NCI-H524 (cell line): ENCODE data around the gene DNMT1.
"Not testable (repeated sequence)": the region's sequence is repeated elsewhere in the genome, so short reads cannot be mapped to it uniquely, and the experiment has no call there.

Source experiments
- DNase-seq, 2 experiments: peaks; one replicate each; lab custom pipeline; 2025; lab: John Stamatoyannopoulos, UW

The DNMT1 gene

DNA sequence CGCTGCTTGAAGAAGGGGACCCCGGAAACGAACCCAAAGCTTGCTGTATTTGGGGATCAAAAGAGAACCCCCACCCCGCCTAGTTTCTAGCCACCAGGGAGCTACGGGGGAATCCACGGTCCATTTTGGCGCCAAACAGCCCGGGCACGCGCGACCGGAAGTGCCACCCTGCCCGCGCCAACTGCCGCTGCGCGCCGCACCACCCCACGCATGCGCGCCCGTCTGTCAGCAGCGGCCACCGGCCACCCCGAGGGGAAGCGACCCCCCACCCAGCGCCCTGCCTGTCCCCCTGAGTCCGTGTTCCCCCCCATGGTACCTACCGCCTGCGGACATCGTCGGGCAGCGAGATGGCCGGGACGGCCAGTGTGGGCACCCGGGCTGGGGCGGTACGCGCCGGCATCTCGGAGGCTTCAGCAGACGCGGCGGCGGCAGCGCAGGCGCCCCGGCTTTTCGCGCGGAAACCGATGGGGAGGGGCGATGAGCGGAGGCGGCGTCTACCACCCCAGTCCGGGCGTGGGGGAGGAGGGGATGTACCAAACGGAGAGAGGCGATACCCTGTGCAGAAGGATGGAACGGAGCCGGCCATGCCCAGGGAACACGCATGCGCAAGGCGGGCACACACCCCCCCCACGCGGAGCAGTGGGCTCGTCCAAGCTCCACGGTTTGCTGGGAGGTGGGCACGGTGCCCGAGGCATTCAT lies at the start of gene DNMT1:
Gene DNMT1 (minus strand): TSS at position 454 of the 699 bp plus-strand sequence. CDS start 54 bp downstream, at position 400.
- DNase-seq = peak; percentile 97 to 98

- DNase-seq = no peak
Observed at GRCh38 chr19:10243606-10244005, 48.9 kb upstream of the DNMT1 start.

DNA sequence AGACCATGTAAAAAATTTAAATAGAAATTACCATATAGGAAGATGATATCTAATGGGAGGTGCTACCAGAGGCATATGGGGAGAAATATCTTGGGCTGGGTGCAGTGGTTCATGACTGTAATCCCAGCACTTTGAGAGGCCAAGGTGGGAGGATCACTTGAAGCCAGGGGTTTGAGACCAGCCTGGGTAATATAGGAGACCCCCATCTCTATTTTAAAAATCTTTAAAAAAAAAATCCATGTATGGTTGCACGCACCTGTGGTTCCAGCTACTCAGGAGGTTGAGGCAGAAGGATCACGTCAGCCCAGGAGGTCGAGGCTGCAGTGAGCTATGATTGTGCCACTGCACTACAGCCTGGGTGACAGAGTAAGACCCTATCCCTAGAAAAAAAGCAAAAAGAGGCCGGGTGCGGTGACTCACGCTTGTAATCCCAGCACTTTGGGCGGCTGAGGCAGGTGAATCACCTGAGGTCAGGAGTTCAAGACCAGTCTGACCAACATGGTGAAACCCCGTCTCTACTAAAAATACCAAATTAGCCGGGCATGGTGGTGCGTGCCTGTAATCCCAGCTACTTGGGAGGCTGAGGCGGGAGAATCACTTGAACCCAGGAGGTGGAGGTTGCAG lies 47.2 kb upstream of the DNMT1 start:
- not testable (repeated sequence) for DNase-seq

DNA sequence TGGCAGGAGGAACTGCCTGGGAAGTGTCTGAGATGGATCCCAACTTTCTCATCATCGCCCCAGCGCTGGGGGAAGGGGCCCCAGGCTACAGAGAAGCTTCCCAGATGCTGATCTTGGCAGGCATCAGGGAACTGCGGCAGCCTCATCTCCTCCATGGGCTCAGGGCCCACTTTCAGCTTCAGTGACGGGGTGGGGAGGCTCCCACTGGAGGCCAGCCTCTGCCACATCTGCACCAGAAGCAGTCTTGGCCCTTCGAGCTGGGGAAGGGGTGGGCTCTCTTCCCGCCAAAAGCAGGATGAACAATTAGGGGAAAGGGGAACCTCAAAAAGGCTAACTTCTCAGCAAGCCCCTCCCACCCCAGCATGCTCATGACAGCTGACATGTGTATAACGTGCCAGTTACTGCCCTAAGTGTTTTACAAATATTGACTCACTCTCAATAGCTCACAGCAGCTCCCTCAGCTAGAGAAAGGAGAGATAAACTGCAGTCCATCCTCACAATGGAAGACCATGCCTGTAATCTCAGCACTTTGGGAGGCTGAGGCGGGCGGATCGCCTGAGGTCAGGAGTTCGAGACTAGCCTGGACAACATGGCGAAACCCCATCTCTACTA lies 43.5 kb upstream of the DNMT1 start:
- DNase-seq = no peak

GRCh38 chr19:10237702-10238101 lies 42.9 kb upstream of the DNMT1 start:
- DNase-seq = no peak

DNA sequence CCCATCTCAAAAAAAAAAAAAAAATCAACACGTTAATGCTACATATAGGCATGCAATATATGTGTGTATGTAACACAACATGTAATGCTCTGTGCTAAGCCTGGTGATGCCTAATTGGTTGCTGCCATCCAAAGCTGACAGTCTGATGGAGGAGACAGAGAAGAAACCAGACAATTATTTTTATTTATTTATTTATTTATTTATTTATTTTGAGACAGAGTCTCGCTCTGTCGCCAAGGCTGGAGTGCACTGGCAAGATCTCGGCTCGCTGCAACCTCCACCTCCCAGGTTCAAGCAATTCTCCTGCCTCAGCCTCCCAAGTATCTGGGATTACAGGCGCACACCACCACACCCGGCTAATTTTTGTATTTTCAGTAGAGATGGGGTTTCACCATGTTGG lies 40.7 kb upstream of the DNMT1 start:
- not testable (repeated sequence) for DNase-seq

- no peak for DNase-seq
Observed at GRCh38 chr19:10235003-10235402, 40.2 kb upstream of the DNMT1 start.

DNA sequence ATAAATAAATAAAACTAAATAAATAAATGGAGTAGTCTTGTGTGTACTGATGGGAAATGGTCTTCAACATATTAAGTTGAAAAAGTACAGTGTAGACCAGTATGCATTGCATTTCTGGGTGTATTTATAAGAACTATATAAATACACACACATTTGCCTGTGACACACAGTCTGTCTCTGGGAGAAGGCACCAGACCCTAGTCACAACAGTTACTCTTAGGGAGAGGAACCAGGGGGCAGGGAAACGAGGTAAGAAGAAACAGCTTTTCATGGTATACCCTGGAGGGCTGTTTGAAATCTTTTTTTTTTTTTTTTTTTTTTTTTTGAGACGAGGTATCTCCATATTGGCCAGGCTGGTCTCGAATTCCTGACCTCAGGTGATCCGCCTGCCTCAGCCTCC lies 39.2 kb upstream of the DNMT1 start:
- DNase-seq = no peak

GRCh38 chr19:10231612-10232228 lies 37.0 kb upstream of the DNMT1 start:
- no peak for DNase-seq

DNA sequence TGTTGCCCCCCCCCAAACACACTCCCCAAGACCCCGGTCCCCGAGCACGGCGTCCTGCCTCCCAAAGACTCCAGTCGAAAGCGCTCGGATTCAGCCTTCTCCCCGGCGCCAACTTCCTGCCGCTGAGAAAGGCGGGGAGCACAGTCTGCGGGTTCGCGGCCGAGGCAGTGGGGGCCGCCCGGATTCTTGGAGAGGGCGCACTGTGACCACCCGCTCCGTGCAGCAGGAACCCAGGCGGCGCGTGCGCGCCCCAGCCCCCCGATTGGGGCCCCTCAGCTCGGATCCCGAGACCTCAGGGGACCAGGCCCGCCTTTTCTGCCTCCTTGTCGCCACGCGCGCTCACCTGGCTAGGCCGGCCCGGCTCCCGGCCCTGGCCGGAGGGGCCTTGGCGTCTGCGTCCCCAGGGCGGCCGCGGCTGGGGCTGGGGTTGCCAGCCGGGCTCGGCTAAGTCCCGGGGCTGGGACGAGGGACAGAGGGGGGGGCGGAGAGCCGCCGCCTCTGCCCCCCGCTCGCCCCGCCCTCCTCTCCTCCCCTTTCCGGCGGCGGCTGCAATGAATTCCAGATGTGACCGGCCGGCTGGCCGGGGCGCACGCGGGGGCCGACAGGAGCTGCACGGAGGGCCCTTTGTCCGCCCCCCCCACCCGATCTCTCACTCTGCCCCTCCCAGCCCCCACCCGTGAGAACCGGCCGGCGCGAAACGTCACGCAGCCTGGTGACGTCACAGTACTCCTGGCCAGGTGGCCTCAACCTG lies 36.3 kb upstream of the DNMT1 start, which contains the start of gene S1PR2:
Gene S1PR2 (minus strand): TSS at position 471 of the 751 bp plus-strand sequence. CDS start 6,426 bp downstream, outside the sequence.
- peak; percentile 16 to 42 for DNase-seq

DNA sequence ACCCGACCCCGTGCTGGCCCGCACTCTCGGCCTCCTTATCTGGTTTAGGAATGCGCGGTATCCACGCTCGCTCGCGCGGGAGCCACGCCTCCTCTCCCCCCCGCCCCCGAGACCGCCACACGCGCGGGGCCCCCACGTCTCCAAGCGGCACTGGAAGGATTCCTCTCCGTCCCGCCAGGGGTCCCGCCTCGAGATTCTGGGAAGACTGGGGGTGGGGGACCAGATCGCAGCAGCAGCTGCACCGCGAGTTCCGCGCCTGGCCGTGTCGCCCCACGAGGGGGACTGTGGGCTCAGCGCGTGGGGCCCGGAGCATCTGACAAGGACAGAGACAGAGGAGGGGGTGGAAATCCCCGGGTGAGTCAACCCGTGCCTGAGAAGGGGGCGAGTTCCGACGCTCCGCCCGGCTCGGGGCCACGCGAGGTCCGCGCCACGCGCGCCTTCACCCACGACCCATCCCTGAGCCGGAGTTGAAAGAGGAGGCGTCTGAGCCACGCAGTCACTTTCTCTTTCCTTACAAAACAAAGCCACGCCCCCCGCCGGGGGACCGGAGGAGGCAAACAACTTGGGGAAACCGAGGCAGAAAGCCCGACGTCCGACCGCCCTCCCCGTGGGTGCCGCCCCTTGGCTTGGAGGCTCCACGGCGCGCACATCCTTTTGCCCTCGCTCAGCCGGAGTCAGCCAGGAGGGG lies 35.6 kb upstream of the DNMT1 start:
- DNase-seq = no peak

- peak in 1 of 2 experiments; percentile 40 for DNase-seq
Observed at GRCh38 chr19:10228920-10229319, 34.2 kb upstream of the DNMT1 start.

DNA sequence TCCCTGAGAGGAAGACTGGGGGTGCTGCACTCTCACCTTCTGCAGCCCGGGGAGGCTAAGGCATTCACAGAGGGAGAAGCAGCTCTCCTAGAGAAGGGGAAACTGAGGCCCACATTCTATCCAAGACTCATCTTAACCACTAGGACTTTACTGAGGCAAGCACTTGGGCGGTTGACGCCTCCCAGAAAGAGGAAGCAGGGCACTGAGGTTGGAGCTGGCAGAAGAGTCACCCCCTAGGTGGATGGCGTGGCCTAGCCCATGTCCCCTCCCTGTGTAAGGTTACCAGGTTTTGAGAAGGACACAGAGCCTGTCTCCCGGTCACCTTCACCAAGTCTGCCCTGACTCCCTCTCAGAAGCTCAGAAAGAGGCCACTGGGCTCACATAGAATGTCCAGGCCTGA lies 33.6 kb upstream of the DNMT1 start:
- DNase-seq = no peak

DNA sequence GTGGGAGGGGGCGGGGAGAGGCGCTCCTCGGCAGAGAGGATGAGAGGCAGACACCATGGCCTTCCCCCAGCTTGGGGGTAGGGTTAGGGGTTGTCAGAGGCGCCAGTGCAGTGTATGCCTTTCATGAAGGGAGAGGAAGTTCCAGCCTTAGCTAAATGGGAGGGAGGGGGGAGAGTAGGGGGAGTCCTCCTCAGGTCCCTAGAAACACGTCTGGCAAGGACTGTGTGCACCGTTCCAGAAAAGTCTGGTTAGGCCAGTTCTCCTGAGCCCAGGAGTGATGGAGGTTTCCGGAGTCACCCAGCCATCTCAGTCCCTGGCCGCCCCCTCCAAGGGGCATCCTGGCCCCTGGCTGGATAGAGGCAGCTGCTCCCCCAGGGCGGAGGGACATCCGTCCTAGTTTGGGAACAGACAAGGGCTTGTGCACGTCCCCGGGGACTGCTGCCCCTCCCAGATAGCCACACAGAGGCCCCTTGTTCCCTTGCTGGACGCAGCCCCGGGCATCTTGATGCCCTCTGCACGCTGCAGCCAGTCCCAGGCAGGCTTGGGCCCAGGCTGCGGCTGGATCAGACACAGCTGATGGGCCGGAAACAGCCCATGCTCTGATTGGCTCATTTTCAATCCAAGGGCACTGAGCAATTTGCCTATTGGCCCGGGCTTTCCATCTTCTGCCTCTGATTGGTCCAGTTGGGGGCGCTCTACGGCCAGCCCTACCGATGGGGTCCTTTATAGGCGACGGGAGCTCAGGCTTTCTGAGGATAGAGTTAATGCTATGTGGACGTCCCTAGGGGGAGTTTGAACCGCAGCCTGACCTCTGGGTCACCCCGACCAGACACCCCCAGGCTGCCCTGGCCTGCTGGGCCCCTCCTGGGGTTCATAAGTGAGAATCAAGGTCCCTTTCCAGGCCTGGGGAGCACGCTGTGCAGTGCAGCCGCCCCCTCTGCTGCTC lies 32.5 kb upstream of the DNMT1 start:
- DNase-seq = no peak

GRCh38 chr19:10226376-10227025 lies 31.7 kb upstream of the DNMT1 start:
- DNase-seq = no peak

DNA sequence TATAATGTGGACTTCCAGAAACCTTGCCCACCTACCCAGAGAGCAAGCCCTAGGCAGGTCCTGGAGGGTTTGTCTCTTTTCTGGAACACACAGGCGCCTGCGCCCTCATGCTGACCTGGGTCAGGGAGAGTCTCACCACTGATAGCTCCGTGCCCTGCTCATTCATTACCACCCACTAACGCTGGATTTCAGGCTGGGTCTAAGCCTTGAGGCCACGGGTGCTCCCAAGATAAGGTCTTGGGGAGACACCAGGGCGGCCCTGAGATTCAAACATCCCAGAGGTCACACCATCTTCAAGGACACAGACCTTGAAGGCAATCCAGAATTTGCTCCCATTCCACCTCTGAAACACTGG lies 31.2 kb upstream of the DNMT1 start:
- no peak for DNase-seq

- no peak for DNase-seq
Observed at GRCh38 chr19:10224337-10224736, 29.6 kb upstream of the DNMT1 start.

DNA sequence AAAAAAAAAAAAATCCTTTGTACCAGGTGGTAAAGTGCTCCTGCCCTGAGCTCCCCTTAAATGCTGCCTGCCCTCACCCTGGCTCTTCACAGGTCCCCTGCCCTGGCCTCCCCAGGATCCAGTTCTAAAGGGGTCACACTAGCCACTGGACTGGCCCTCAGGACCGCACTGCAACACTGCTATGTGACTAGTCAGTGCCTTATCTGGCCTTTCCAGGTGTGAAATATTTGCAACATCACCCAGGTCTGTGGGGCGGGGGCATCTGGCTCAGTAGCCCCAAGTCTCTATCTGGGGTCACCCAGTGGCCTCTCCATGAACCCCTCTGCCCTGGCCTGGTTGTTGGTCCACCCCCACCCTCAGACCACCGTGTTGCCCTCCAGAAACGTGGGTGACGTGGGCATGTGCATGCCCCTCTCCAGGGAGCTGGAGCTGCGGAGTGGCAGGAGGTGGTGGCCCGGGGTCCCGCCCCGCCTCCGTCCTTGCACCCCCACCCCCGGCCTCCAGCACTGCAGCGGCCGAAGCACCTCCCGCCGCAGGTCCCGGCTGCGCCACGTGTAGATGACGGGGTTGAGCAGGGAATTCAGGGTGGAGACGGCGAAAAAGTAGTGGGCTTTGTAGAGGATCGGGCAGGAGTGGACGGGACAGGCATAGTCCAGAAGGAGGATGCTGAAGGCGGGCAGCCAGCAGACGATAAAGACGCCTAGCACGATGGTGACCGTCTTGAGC lies 28.9 kb upstream of the DNMT1 start:
- DNase-seq = no peak
